Measurements from ENCODE around the gene TMEM184B. TPM values are rescaled to one million over a fixed set of nuclear protein-coding genes. Genes with fewer than 3 reads are reported as not detected.
A peak's percentile ranks its signal among the peaks of the same experiment; 100 is the strongest.

The TMEM184B gene
- polyA plus RNA-seq, 2 of the 4 experiments (the other 2 are of a cell fraction) = 22.2 to 36.8 TPM

DNA sequence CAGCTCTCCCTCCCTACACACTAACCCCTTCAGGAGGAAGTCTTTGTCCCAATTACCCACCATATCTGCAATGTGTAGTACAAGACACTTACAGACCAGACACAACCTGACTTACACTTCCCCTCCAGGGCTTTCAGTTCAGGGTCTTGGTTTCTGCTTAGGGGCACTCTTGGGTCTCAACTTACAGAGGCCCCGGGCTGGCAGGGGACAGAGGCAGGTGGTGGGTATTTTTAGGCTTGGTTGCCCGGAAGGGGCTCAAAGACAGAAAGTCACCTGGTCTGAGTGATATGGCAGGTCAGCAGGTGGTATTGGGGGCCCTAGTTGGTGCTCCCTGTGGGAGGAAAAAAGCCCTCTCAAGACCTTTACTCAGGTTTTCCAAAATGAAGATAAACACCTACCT, 3.4 kb upstream of the TMEM184B start:
- Histone ChIP-seq H3K4me3 (no peak overlapping the region), H3K27ac (no peak overlapping the region), H3K4me2 (no peak overlapping the region), H3K4me1 (peaks cover 18% of the 10 kb centered on the region; the same call in 2 of the 3 replicates), H3K9me3 (no peaks in the 10 kb centered on the region)
- CTCF ChIA-PET = no interaction called here
- POLR2A ChIA-PET = no interaction called here
- DNase-seq (ENCODE audit: low read depth in 1 of 2, low spot score in 1 of 2) (no peak), FAIRE-seq (no peak), ATAC-seq (no peak)
- 61% methylated on average over 2 of the region's 2 CpGs for WGBS (ENCODE audit: missing lambda C conversion rate)
- no peak for TF ChIP-seq ZC3H11A (IDR thresholded peaks at IDR 0.05)
- no peak for TF ChIP-seq POLR2AphosphoS2 (conservative IDR thresholded peaks at IDR 0.05; ENCODE audit: low read length)
- no peak for TF ChIP-seq NFE2L2 (conservative IDR thresholded peaks at IDR 0.05; ENCODE audit: low read length)
- TF ChIP-seq HOXA7 (CRISPR knock-in tag; IDR thresholded peaks at IDR 0.05) = no peak
- TF ChIP-seq, protein P1, sequence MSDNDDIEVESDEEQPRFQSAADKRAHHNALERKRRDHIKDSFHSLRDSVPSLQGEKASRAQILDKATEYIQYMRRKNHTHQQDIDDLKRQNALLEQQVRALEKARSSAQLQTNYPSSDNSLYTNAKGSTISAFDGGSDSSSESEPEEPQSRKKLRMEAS (IDR thresholded peaks at IDR 0.05) = no peak
- TF ChIP-seq, protein P2, sequence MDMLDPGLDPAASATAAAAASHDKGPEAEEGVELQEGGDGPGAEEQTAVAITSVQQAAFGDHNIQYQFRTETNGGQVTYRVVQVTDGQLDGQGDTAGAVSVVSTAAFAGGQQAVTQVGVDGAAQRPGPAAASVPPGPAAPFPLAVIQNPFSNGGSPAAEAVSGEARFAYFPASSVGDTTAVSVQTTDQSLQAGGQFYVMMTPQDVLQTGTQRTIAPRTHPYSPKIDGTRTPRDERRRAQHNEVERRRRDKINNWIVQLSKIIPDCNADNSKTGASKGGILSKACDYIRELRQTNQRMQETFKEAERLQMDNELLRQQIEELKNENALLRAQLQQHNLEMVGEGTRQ (IDR thresholded peaks at IDR 0.05) = no peak
- TF ChIP-seq NPAS2 (CRISPR knock-in tag; IDR thresholded peaks at IDR 0.05; ENCODE audit: borderline replicate concordance) = no peak

DNA sequence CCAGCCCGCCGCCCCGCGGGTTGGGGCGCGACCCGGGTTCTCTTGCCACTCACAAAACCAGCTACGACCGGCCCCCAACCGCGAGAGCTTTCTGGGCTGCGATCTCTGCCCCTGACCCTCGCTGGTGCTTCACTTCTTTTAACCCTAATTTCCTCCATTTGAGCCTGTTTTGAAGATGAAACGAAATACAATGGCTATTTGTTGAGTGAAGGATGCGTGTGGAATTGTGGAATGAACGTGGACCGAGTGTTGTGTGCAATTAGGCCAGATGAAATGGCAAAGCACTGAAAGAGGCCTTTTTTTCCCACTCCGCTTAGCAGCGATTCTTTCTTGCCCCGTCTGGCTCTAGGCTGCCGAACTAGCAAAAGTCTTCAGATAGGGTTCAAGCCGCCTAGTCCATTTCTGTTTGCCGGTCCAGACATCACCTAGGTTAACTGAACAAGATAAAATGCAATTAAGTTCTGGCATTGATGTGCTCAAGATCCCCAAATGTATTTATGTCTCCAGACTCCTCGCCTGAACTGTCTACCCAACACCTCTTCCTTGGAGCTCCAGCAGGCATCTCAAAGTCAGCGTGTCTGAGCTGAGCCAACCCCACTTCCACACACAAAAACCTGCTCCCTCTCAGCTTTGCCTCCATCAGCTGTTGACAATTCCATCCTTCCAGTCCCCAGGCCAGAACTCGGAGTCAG, 471 bp upstream of the TMEM184B start:
- ChIA-PET POLR2A (interaction anchor here (0.6 kb wide), 1 partner anchor 55 kb away, joined by 3 read pairs; no protein-coding TSS in a partner anchor), CTCF (interaction anchor here (0.6 to 1.3 kb wide), 4 partner anchors 8 to 56 kb away, joined by 3 read pairs; no protein-coding TSS in a partner anchor)
- Histone ChIP-seq H3K4me3 (peak overlapping the region; percentile 91), H3K4me2 (peak overlapping the region; percentile 93), H3K4me1 (peaks cover 29% of the 10 kb centered on the region; the same call in 2 of the 3 replicates), H3K27ac (peak overlapping the region; percentile 94 to 99), H3K9me3 (no peaks in the 10 kb centered on the region)
- TF ChIP-seq JUN (IDR thresholded peaks at IDR 0.05) = 0 out of 5 replicates have a peak, but pooled peaks of 1 of the 2 experiments have one; percentile 12
- TF ChIP-seq TFCP2L1 (CRISPR knock-in tag; IDR thresholded peaks at IDR 0.05) = no peak
- 27% methylated on average over 22 of the region's 26 CpGs for WGBS (ENCODE audit: missing lambda C conversion rate)
- ATAC-seq (peak in 1 of 2 experiments; percentile 21; a peak in 3 of 6 replicates), FAIRE-seq (no peak), DNase-seq (ENCODE audit: low read depth in 1 of 2, low spot score in 1 of 2) (no peak)

DNA sequence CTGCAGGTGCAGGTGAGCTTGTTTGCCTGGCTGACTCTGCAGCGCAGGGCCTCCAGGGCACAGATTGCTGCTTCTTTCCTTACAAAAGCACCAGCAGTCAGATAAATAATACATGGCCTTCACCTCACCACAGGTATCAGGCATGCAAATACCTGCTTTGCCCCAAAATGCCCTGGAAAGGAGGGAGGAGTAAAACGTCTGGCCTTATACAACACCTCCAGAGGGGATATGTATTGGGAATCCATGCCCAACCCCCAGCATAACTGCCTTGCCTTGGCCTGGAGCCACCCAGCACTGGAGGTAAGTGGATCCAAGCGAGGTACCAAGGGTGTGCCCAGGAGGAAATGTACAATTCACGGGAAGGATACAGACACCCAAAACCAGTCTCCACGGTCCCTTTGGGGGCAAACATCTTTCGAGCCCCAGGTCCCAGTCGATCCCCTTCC, 860 bp downstream of the TMEM184B start:
- Histone ChIP-seq H3K4me2 (peak overlapping the region; percentile 93), H3K4me1 (peaks cover 29% of the 10 kb centered on the region; the same call in 2 of the 3 replicates), H3K27ac (peak overlapping the region; percentile 94 to 99), H3K9me3 (no peaks in the 10 kb centered on the region), H3K4me3 (peak overlapping the region; percentile 91)
- POLR2A ChIA-PET = no interaction called here
- CTCF ChIA-PET = no interaction called here
- DNase-seq (ENCODE audit: low read depth in 1 of 2, low spot score in 1 of 2) (no peak), ATAC-seq (peak in 1 of 2 experiments; percentile 30; a peak in 3 of 6 replicates), FAIRE-seq (no peak)
- 28% methylated on average over 3 of the region's 7 CpGs for WGBS (ENCODE audit: missing lambda C conversion rate)
- TF ChIP-seq RCOR1 (IDR thresholded peaks at IDR 0.05; ENCODE audit: low read depth, low read length) = no peak
- TF ChIP-seq JUN (IDR thresholded peaks at IDR 0.05) = no peak
- TF ChIP-seq, protein P3, sequence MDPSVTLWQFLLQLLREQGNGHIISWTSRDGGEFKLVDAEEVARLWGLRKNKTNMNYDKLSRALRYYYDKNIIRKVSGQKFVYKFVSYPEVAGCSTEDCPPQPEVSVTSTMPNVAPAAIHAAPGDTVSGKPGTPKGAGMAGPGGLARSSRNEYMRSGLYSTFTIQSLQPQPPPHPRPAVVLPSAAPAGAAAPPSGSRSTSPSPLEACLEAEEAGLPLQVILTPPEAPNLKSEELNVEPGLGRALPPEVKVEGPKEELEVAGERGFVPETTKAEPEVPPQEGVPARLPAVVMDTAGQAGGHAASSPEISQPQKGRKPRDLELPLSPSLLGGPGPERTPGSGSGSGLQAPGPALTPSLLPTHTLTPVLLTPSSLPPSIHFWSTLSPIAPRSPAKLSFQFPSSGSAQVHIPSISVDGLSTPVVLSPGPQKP (IDR thresholded peaks at IDR 0.05; ENCODE audit: low read depth, low read length) = no peak
- TF ChIP-seq, protein P4, sequence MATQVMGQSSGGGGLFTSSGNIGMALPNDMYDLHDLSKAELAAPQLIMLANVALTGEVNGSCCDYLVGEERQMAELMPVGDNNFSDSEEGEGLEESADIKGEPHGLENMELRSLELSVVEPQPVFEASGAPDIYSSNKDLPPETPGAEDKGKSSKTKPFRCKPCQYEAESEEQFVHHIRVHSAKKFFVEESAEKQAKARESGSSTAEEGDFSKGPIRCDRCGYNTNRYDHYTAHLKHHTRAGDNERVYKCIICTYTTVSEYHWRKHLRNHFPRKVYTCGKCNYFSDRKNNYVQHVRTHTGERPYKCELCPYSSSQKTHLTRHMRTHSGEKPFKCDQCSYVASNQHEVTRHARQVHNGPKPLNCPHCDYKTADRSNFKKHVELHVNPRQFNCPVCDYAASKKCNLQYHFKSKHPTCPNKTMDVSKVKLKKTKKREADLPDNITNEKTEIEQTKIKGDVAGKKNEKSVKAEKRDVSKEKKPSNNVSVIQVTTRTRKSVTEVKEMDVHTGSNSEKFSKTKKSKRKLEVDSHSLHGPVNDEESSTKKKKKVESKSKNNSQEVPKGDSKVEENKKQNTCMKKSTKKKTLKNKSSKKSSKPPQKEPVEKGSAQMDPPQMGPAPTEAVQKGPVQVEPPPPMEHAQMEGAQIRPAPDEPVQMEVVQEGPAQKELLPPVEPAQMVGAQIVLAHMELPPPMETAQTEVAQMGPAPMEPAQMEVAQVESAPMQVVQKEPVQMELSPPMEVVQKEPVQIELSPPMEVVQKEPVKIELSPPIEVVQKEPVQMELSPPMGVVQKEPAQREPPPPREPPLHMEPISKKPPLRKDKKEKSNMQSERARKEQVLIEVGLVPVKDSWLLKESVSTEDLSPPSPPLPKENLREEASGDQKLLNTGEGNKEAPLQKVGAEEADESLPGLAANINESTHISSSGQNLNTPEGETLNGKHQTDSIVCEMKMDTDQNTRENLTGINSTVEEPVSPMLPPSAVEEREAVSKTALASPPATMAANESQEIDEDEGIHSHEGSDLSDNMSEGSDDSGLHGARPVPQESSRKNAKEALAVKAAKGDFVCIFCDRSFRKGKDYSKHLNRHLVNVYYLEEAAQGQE (IDR thresholded peaks at IDR 0.05) = no peak
- TF ChIP-seq MAFK (IDR thresholded peaks at IDR 0.05; ENCODE audit: partially characterized antibody) = no peak
- TF ChIP-seq HOXB13 (CRISPR knock-in tag; IDR thresholded peaks at IDR 0.05; ENCODE audit: low read depth) = no peak
- TF ChIP-seq HEYL (CRISPR knock-in tag; IDR thresholded peaks at IDR 0.05) = no peak
- TF ChIP-seq CBX2 (IDR thresholded peaks at IDR 0.05; ENCODE audit: borderline replicate concordance, low read depth) = no peak
- no peak for TF ChIP-seq FOXS1 (CRISPR knock-in tag; IDR thresholded peaks at IDR 0.05)
- TF ChIP-seq CEBPB (IDR thresholded peaks at IDR 0.05) = no peak
- no peak for TF ChIP-seq FOSL2 (IDR thresholded peaks at IDR 0.05)
- TF ChIP-seq FOSL2 (CRISPR knock-in tag; IDR thresholded peaks at IDR 0.05) = no peak
- no peak for TF ChIP-seq ESRRA (IDR thresholded peaks at IDR 0.05; ENCODE audit: borderline replicate concordance, low read length)
- TF ChIP-seq NFE2L2 (conservative IDR thresholded peaks at IDR 0.05; ENCODE audit: low read length) = no peak
- no peak for TF ChIP-seq HOXB5 (CRISPR knock-in tag; IDR thresholded peaks at IDR 0.05)
- no peak for TF ChIP-seq ZFP36 (IDR thresholded peaks at IDR 0.05; ENCODE audit: borderline replicate concordance, partially characterized antibody)
- no peak for TF ChIP-seq POLR2A (IDR thresholded peaks at IDR 0.05; ENCODE audit: low read length)
- no peak for TF ChIP-seq SREBF2 (IDR thresholded peaks at IDR 0.05)
- TF ChIP-seq MYC (IDR thresholded peaks at IDR 0.05; ENCODE audit: borderline replicate concordance, low read length) = no peak
- TF ChIP-seq RARB (CRISPR knock-in tag; IDR thresholded peaks at IDR 0.05) = no peak
- no peak for TF ChIP-seq KDM5A (IDR thresholded peaks at IDR 0.05)
